A673 (cell line): ENCODE results near the gene CEP170B.

Source experiments
- CTCF ChIP-seq: fragments of 300-800, 200-600 bp; sonication (generic); conservative IDR thresholded peaks from 2 replicates; pipeline ENCODE4 v1.5.1; 2017; ENCODE audit warnings: low read depth, mild to moderate bottlenecking, antibody characterized with exemption, low read length, moderate library complexity, mixed read lengths
- EZH2 ChIP-seq: fragments of 200-600 bp; sonication (generic); IDR thresholded peaks from 2 replicates; pipeline ENCODE4 v1.6.1; 2017; ENCODE audit warnings: borderline replicate concordance, low read depth, mild to moderate bottlenecking, mixed read lengths, antibody characterized with exemption, low read length; ENCODE audit not compliant: poor library complexity, severe bottlenecking

DNA sequence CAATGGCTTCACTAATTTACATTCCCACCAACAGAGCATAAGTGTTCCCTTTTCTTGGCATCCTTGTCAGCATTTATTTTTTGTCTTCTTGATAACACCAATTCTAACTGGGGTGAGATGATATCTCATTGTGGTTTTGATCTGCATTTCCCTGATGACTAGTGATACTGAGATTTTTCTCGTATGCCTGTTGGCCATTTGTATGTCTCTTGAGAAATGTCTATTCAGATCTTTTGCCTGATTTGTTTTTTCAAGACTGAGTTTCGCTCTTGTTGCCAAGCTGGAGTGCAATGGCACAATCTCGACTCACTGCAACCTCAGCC, 54.9 kb downstream of the CEP170B start:
- TF ChIP-seq CTCF = no peak
- TF ChIP-seq EZH2 = no peak
